IMR-90 (cell line): ENCODE data around the gene GLCCI1. TPM values are rescaled to one million over a fixed set of nuclear protein-coding genes. Genes with fewer than 3 reads are reported as not detected.

Source experiments
- ATAC-seq: fragments of 200-7000 bp; cut with Tn5 transposase; 2 replicates; pipeline ENCODE4 v1.9.1; 2020; ENCODE audit warnings: low read depth, mild to moderate bottlenecking, moderate library complexity
- BruUV-seq: library from RNA; stranded (reverse); fragments of 400-500 nt; replicated peaks from 2 replicates; lab custom pipeline; 2021; lab: Mats Ljungman, UMichigan
- CTCF ChIA-PET: fragments of 300-600 bp; formaldehyde crosslinking; extraction: SDS; loops from one replicate; lab custom pipeline; 2021; ENCODE audit warnings: antibody characterized with exemption; lab: Yijun Ruan, JAX
- POLR2A ChIA-PET: fragments of 300-600 bp; sonication (Branson Sonifier 250); formaldehyde crosslinking; loops from one replicate; lab custom pipeline; 2022; ENCODE audit warnings: antibody characterized with exemption; ENCODE audit not compliant: unreplicated experiment; lab: Charles Lee
- DNase-seq: peaks from one replicate; pipeline ENCODE4 v3.0.0; 2013
- H2AFZ ChIP-seq: replicated peaks from 2 replicates; pipeline ENCODE3; 2013; ENCODE audit warnings: low read length, mild to moderate bottlenecking; ENCODE audit not compliant: poor library complexity
- H2AK5ac ChIP-seq: 2 replicates; pipeline ENCODE4 v1.6.1; 2013; ENCODE audit warnings: low read depth, low read length, inconsistent platforms
- H2AK9ac ChIP-seq: replicated peaks from 2 replicates; pipeline ENCODE3; 2013; ENCODE audit warnings: mild to moderate bottlenecking, low read depth, low read length, moderate library complexity; ENCODE audit not compliant: poor library complexity
- H2BK120ac ChIP-seq: 2 replicates; pipeline ENCODE4 v1.6.1; 2013; ENCODE audit warnings: low read depth, low read length, inconsistent platforms
- H2BK15ac ChIP-seq: 3 replicates; pipeline ENCODE4 v1.6.1; 2013; ENCODE audit warnings: low read depth, low read length, inconsistent platforms
- H2BK20ac ChIP-seq: 2 replicates; pipeline ENCODE4 v1.6.1; 2013; ENCODE audit warnings: low read depth, mild to moderate bottlenecking, inconsistent platforms, low read length, moderate library complexity
- H2BK5ac ChIP-seq: 2 replicates; pipeline ENCODE4 v1.6.1; 2013; ENCODE audit warnings: mild to moderate bottlenecking, low read depth, low read length, inconsistent platforms; ENCODE audit not compliant: poor library complexity, severe bottlenecking
- H3K14ac ChIP-seq: replicated peaks from 2 replicates; pipeline ENCODE4 v1.6.1; 2013; ENCODE audit warnings: low read depth, low read length, inconsistent platforms
- H3K18ac ChIP-seq: 2 replicates; pipeline ENCODE4 v1.6.1; 2013; ENCODE audit warnings: low read depth, low read length, control low read depth
- H3K23ac ChIP-seq: 2 replicates; pipeline ENCODE4 v1.6.1; 2013; ENCODE audit warnings: low read depth, low read length, inconsistent platforms
- H3K27ac ChIP-seq: 2 replicates; pipeline ENCODE4 v1.5.1; 2013; ENCODE audit warnings: mild to moderate bottlenecking, control low read depth, low read length; ENCODE audit not compliant: insufficient read depth
- H3K27me3 ChIP-seq: 2 replicates; pipeline ENCODE4 v1.6.1; 2013; ENCODE audit warnings: low read length; ENCODE audit not compliant: control insufficient read depth, insufficient read depth
- H3K36me3 ChIP-seq: 2 replicates; pipeline ENCODE4 v1.6.1; 2013; ENCODE audit warnings: low read length, mixed read lengths; ENCODE audit not compliant: control insufficient read depth, insufficient read depth
- H3K4ac ChIP-seq: 2 replicates; pipeline ENCODE4 v1.6.1; 2013; ENCODE audit warnings: low read depth, low read length, inconsistent platforms
- H3K4me1 ChIP-seq: 2 replicates; pipeline ENCODE4 v1.6.1; 2013; ENCODE audit warnings: low read length, mixed read lengths; ENCODE audit not compliant: control insufficient read depth, insufficient read depth
- H3K4me2 ChIP-seq: 2 replicates; pipeline ENCODE4 v1.6.1; 2013; ENCODE audit warnings: low read depth, mild to moderate bottlenecking, control low read depth, low read length, moderate library complexity
- H3K4me3 ChIP-seq: 2 replicates; pipeline ENCODE4 v1.5.1; 2013; ENCODE audit warnings: low read depth, mild to moderate bottlenecking, control low read depth, low read length, moderate library complexity; ENCODE audit not compliant: insufficient read depth
- H3K56ac ChIP-seq: 2 replicates; pipeline ENCODE4 v1.6.1; 2013; ENCODE audit warnings: low read length, inconsistent platforms; ENCODE audit not compliant: insufficient read depth; ENCODE audit errors: extremely low read depth
- H3K79me1 ChIP-seq, 2 experiments: 2 replicates each; pipeline ENCODE4 v1.6.1; 2013; ENCODE audit warnings: low read length in 2 of 2, inconsistent platforms in 1 of 2, low read depth in 1 of 2
- H3K9ac ChIP-seq: 2 replicates; pipeline ENCODE4 v1.6.1; 2013; ENCODE audit warnings: low read depth, low read length, control low read depth
- H3K9me1 ChIP-seq: 2 replicates; pipeline ENCODE4 v1.6.1; 2013; ENCODE audit warnings: low read length, inconsistent platforms; ENCODE audit not compliant: insufficient read depth
- H3K9me3 ChIP-seq: 2 replicates; pipeline ENCODE4 v1.6.1; 2013; ENCODE audit warnings: low read length; ENCODE audit not compliant: control insufficient read depth, insufficient read depth
- H4K20me1 ChIP-seq: 2 replicates; pipeline ENCODE4 v1.6.1; 2013; ENCODE audit warnings: low read length, inconsistent platforms; ENCODE audit not compliant: insufficient read depth
- H4K5ac ChIP-seq: 2 replicates; pipeline ENCODE4 v1.6.1; 2013; ENCODE audit warnings: mild to moderate bottlenecking, low read depth, low read length, control low read depth
- H4K8ac ChIP-seq, 2 experiments: 2 replicates each; pipeline ENCODE4 v1.6.1; 2013; ENCODE audit warnings: low read depth in 2 of 2, low read length in 2 of 2, control low read depth in 1 of 2, inconsistent platforms in 1 of 2
- H4K91ac ChIP-seq: 2 replicates; pipeline ENCODE4 v1.6.1; 2013; ENCODE audit warnings: low read depth, low read length, inconsistent platforms; ENCODE audit not compliant: insufficient read depth
- CEBPB ChIP-seq: IDR thresholded peaks from 2 replicates; pipeline ENCODE4 v1.6.1; 2012; ENCODE audit warnings: low read depth, low read length, improper control_type of control experiment
- FOS ChIP-seq: fragments of 150-350 bp; IDR thresholded peaks from 2 replicates; pipeline ENCODE4 v1.6.1; 2016; ENCODE audit warnings: low read depth, low read length
- MXI1 ChIP-seq: IDR thresholded peaks from 2 replicates; pipeline ENCODE4 v1.6.1; 2012; ENCODE audit warnings: low read depth, mild to moderate bottlenecking, low read length, moderate library complexity, borderline replicate concordance
- POLR2A ChIP-seq: IDR thresholded peaks from 2 replicates; pipeline ENCODE4 v1.6.1; 2012; ENCODE audit warnings: mild to moderate bottlenecking, low read depth, low read length
- RAD21 ChIP-seq: IDR thresholded peaks from 2 replicates; pipeline ENCODE4 v1.6.1; 2012; ENCODE audit warnings: low read length, improper control_type of control experiment
- SMC3 ChIP-seq: fragments of 150-350 bp; IDR thresholded peaks from 2 replicates; pipeline ENCODE4 v1.6.1; 2016; ENCODE audit warnings: low read depth, mild to moderate bottlenecking, antibody characterized with exemption, low read length, moderate library complexity
- dilution Hi-C: fragments of 300-500 bp; cut with HindIII; formaldehyde crosslinking; loops from one replicate; pipeline ENCODE4 v1.14.3; 2018; ENCODE audit warnings: low sequenced_read_pairs; ENCODE audit not compliant: unreplicated experiment
- in situ Hi-C: fragments of 300-500 bp; cut with MboI; formaldehyde crosslinking; loops from 3 replicates; pipeline ENCODE4 v1.14.3; 2019; ENCODE audit warnings: low sequenced_read_pairs, inconsistent platforms, mixed read lengths
- intact Hi-C: fragments of 100-400 bp; cut with micrococcal nuclease; formaldehyde crosslinking; loops from 2 replicates; pipeline ENCODE4 v1.10.0; 2022
- polyA plus RNA-seq, 3 experiments: library from polyadenylated mRNA; depleted of rRNA; stranded (reverse); fragments of >200 nt; gene quantifications; 2 replicates each; pipeline ENCODE4 v1.2.3, GENCODE V29; 2012; ENCODE audit warnings: low replicate concordance in 1 of 3
- total RNA-seq: library from RNA; depleted of rRNA; stranded (reverse); fragments of >200 nt; gene quantifications from 2 replicates; pipeline ENCODE4 v1.2.3, GENCODE V29; 2012
- TF ChIP-seq, protein P1 (sequence below): fragments of 150-350 bp; IDR thresholded peaks from 2 replicates; pipeline ENCODE4 v1.6.1; 2017; ENCODE audit warnings: mild to moderate bottlenecking, antibody characterized with exemption, low read length, low read depth

GLCCI1 gene
- total and polyA plus RNA-seq, 2 of the 4 experiments (the other 2 are of a cell fraction): 4.1 to 6.2 TPM

GRCh38 chr7:8056439-8056838, 87.8 kb downstream of the GLCCI1 start:
- ATAC-seq (no peak), DNase-seq (peak; percentile 13)
- Histone ChIP-seq H3K14ac (no peak overlapping the region), H2BK5ac (peak overlapping the region; percentile 0), H4K20me1 (no peaks in the 10 kb centered on the region), H3K27me3 (no peaks in the 10 kb centered on the region), H3K9me3 (no peaks in the 10 kb centered on the region), H2BK20ac (no peak overlapping the region), H3K4me2 (no peak overlapping the region), H2BK15ac (no peak overlapping the region), H3K79me1 (peaks cover 0 to 3% of the 10 kb centered on the region in 2 experiments; a peak in 1 of 4 replicates), H4K8ac (no peak overlapping the region), H4K5ac (no peak overlapping the region), H2AFZ (no peak overlapping the region), H3K18ac (no peak overlapping the region; the same call in 1 of the 2 replicates), H3K23ac (no peak overlapping the region), H3K4me3 (no peak overlapping the region), H3K9me1 (peaks cover 3% of the 10 kb centered on the region; the same call in 1 of the 2 replicates), H3K56ac (no peak overlapping the region), H2AK5ac (no peak overlapping the region), H2BK120ac (no peak overlapping the region), H3K27ac (no peak overlapping the region), H4K91ac (no peak overlapping the region), H2AK9ac (no peak overlapping the region), H3K4ac (no peak overlapping the region), H3K9ac (no peak overlapping the region), H3K36me3 (0 out of 2 replicates have a peak, but pooled peaks cover 3% of the 10 kb centered on the region), H3K4me1 (no peaks in the 10 kb centered on the region)
- TF ChIP-seq RAD21 (no peak), POLR2A (no peak), MXI1 (no peak), SMC3 (no peak), CEBPB (peak; percentile 37; the same call in 1 of the 2 replicates), FOS (no peak)
- TF ChIP-seq, protein P1, sequence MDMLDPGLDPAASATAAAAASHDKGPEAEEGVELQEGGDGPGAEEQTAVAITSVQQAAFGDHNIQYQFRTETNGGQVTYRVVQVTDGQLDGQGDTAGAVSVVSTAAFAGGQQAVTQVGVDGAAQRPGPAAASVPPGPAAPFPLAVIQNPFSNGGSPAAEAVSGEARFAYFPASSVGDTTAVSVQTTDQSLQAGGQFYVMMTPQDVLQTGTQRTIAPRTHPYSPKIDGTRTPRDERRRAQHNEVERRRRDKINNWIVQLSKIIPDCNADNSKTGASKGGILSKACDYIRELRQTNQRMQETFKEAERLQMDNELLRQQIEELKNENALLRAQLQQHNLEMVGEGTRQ: no peak
- POLR2A ChIA-PET: no interaction called here
- CTCF ChIA-PET: no interaction called here
- intact Hi-C loops (no loop called here), in situ Hi-C loops (no loop called here), dilution Hi-C loops (no loop called here)
- no TSS peak for BruUV-seq
